Gastrocnemius medialis (tissue), 4 donors: ENCODE results near the gene TBC1D2.

Experiments
- CTCF ChIP-seq, 5 experiments: fragments of 450-650 bp in 3 of 5; fragments of 200-600 bp in 2 of 5; sonication (generic) in 2 of 5; IDR thresholded peaks in 4 of 5; conservative IDR thresholded peaks in 1 of 5; 1 replicate in 4 of 5; 2 replicates in 1 of 5; pipeline ENCODE4 v1.5.1; 2016 to 2019; ENCODE audit warnings: antibody characterized with exemption in 5 of 5, mild to moderate bottlenecking in 3 of 5, moderate library complexity in 3 of 5
- POLR2A ChIP-seq, 2 donors: fragments of 450-650 bp; IDR thresholded peaks; one replicate each; pipeline ENCODE4 v1.6.1; 2017; ENCODE audit warnings: antibody characterized with exemption in 2 of 2, mild to moderate bottlenecking in 2 of 2, moderate library complexity in 2 of 2

GRCh38 chr9:98285446-98285845 is 30.0 kb upstream of the TBC1D2 start:
- TF ChIP-seq POLR2A (IDR thresholded peaks at IDR 0.05) (no peak), CTCF (IDR thresholded peaks at IDR 0.05 in 4 of 5, conservative IDR thresholded peaks at IDR 0.05 in 1 of 5) (no peak)
